Spleen (tissue), 11 donors: Measurements from ENCODE around the gene CDADC1. TPM values are rescaled to one million over a fixed set of nuclear protein-coding genes. Genes with fewer than 3 reads are reported as not detected.

ENCODE experiments used
- DNase-seq: peaks from one replicate; pipeline ENCODE4 v3.0.0-alpha.2; 2020
- H3K27ac ChIP-seq, 8 donors: fragments of 200-600 bp; sonication (generic) in 7 of 8; 1 replicate in 4 of 8; 2 replicates in 4 of 8; pipeline versions ENCODE4 v1.5.0 to v1.8.0; 2016 to 2021; ENCODE audit warnings: inconsistent platforms in 4 of 8, mild to moderate bottlenecking in 4 of 8, moderate library complexity in 1 of 8
- H3K27me3 ChIP-seq, 7 donors: fragments of 200-600 bp; sonication (generic) in 6 of 7; replicated peaks in 1 of 7; 1 replicate in 4 of 7; 2 replicates in 3 of 7; pipeline versions ENCODE4 v1.5.0 to v1.8.0; 2016 to 2021; ENCODE audit warnings: inconsistent platforms in 3 of 7, mild to moderate bottlenecking in 1 of 7
- H3K36me3 ChIP-seq, 6 donors: fragments of 200-600 bp; sonication (generic) in 5 of 6; 1 replicate in 4 of 6; 2 replicates in 2 of 6; pipeline versions ENCODE4 v1.5.0 to v1.8.0; 2016 to 2021; ENCODE audit warnings: inconsistent platforms in 2 of 6
- H3K4me1 ChIP-seq, 6 donors: fragments of 200-600 bp; sonication (generic) in 5 of 6; 1 replicate in 3 of 6; 2 replicates in 3 of 6; pipeline versions ENCODE4 v1.5.0 to v1.8.0; 2016 to 2021; ENCODE audit warnings: inconsistent platforms in 3 of 6
- H3K4me3 ChIP-seq, 8 donors: fragments of 200-600 bp; sonication (generic) in 7 of 8; 1 replicate in 4 of 8; 2 replicates in 4 of 8; pipeline versions ENCODE4 v1.5.0 to v1.8.0; 2016 to 2021; ENCODE audit warnings: inconsistent platforms in 4 of 8, mild to moderate bottlenecking in 4 of 8, moderate library complexity in 2 of 8
- H3K9me3 ChIP-seq, 8 donors: fragments of 200-600 bp; sonication (generic) in 7 of 8; 1 replicate in 4 of 8; 2 replicates in 4 of 8; pipeline versions ENCODE4 v1.5.0 to v1.8.0; 2016 to 2021; ENCODE audit warnings: inconsistent platforms in 4 of 8
- CTCF ChIP-seq, 11 experiments: fragments of 200-600 bp in 7 of 11; fragments of 450-650 bp in 4 of 11; sonication (generic) in 4 of 11; IDR thresholded peaks in 8 of 11; conservative IDR thresholded peaks in 3 of 11; 1 replicate in 7 of 11; 2 replicates in 4 of 11; pipeline versions ENCODE4 v1.4.0 to v1.8.0; 2016 to 2021; ENCODE audit warnings: antibody characterized with exemption in 11 of 11, inconsistent platforms in 4 of 11, mild to moderate bottlenecking in 1 of 11
- POLR2A ChIP-seq, 3 donors: fragments of 450-650 bp; IDR thresholded peaks; one replicate each; pipeline ENCODE4 v1.5.1; 2017; ENCODE audit warnings: antibody characterized with exemption in 3 of 3, mild to moderate bottlenecking in 1 of 3
- POLR2AphosphoS5 ChIP-seq, 3 donors: sonication (generic); formaldehyde crosslinking; IDR thresholded peaks; one replicate each; pipeline ENCODE4 v1.5.1; 2017; ENCODE audit warnings: antibody characterized with exemption in 3 of 3
- WGBS, 5 donors: extraction: QIAGEN DNeasy Blood & Tissue Kit in 3 of 5; methylation state at CpG; one replicate each; pipeline versions ENCODE4 v1.1.5 to v1.1.7; 2013 to 2018; 5-methylcytosine and 5-hydroxymethylcytosine counted together
- intact Hi-C: fragments of 100-400 bp; cut with DNase I; formaldehyde crosslinking; loops from one replicate; pipeline ENCODE4 v1.15.0; 2023; ENCODE audit warnings: low total_unique reads
- polyA plus RNA-seq, 3 donors: library from polyadenylated mRNA; stranded (reverse); fragments of 200-250 nt; gene quantifications; one replicate each; pipeline ENCODE4 v1.2.1, GENCODE V29; 2013
- total RNA-seq, 7 donors: library from RNA; depleted of rRNA in 3 of 7; stranded (reverse); fragments of >200 nt in 3 of 7; fragmentation: NEBNext Ultra II Directional in 4 of 7; extraction: Animal tissue kit (Norgen Biotek cat#: 25700) in 4 of 7; gene quantifications; one replicate each; pipeline versions ENCODE4 v1.1.0 to v1.2.1, GENCODE V29; 2016 to 2021
- donor health status: healthy with polysubstance abuse.
- donor health status: DM: no; HTN: no; CAD: no; lungs with moderate emphysema.
- donor health status: DM: no; HTN: no; CAD: no.
- donor health status: Bipolar disorder and iron deficiency.
- donor health status: healthy.
- donor health status: DM: no; HTN: no; CAD: no.
- donor health status: DM: yes; HTN: yes; CAD: no.

The CDADC1 gene
- total and polyA plus RNA-seq, 10 donors = 3.3 to 15.5 (median 10.8) TPM

GRCh38 chr13:49272296-49272695, 24.6 kb downstream of the CDADC1 start:
- Histone ChIP-seq H3K4me1 (no peaks in the 10 kb centered on the region), H3K4me3 (no peak overlapping the region), H3K27me3 (no peaks in the 10 kb centered on the region), H3K9me3 (no peaks in the 10 kb centered on the region), H3K27ac (no peak overlapping the region), H3K36me3 (peaks cover 0 to 66% (median 13%) of the 10 kb centered on the region in 6 donors)
- no peak for DNase-seq
- TF ChIP-seq CTCF (IDR thresholded peaks at IDR 0.05 in 8 of 11, conservative IDR thresholded peaks at IDR 0.05 in 3 of 11) (no peak), POLR2AphosphoS5 (IDR thresholded peaks at IDR 0.05) (no peak), POLR2A (IDR thresholded peaks at IDR 0.05) (no peak)
- intact Hi-C loops = no loop called here
- 30 to 47% (median 33%) methylated on average over 2 of the region's 2 CpGs for WGBS, 5 donors

- WGBS, 5 donors = 44 to 81% (median 65%) methylated on average over 2 of the region's 2 CpGs
- Histone ChIP-seq H3K4me1 (no peaks in the 10 kb centered on the region), H3K36me3 (peaks cover 0 to 83% (median 10%) of the 10 kb centered on the region in 6 donors), H3K27ac (no peak overlapping the region), H3K4me3 (no peak overlapping the region), H3K27me3 (no peaks in the 10 kb centered on the region), H3K9me3 (no peaks in the 10 kb centered on the region)
- no peak for TF ChIP-seq POLR2A (IDR thresholded peaks at IDR 0.05)
- no peak for TF ChIP-seq POLR2AphosphoS5 (IDR thresholded peaks at IDR 0.05)
- no peak for TF ChIP-seq CTCF (IDR thresholded peaks at IDR 0.05 in 8 of 11, conservative IDR thresholded peaks at IDR 0.05 in 3 of 11)
- intact Hi-C loops = no loop called here
- DNase-seq = no peak
Measured at GRCh38 chr13:49278211-49278610, 30.5 kb downstream of the CDADC1 start.

GRCh38 chr13:49279112-49279511, 31.4 kb downstream of the CDADC1 start:
- TF ChIP-seq CTCF (IDR thresholded peaks at IDR 0.05 in 8 of 11, conservative IDR thresholded peaks at IDR 0.05 in 3 of 11) (no peak), POLR2A (IDR thresholded peaks at IDR 0.05) (no peak), POLR2AphosphoS5 (IDR thresholded peaks at IDR 0.05) (no peak)
- intact Hi-C loops = no loop called here
- no peak for DNase-seq
- Histone ChIP-seq H3K27me3 (no peaks in the 10 kb centered on the region), H3K36me3 (peaks cover 0 to 79% (median 10%) of the 10 kb centered on the region in 6 donors), H3K9me3 (no peaks in the 10 kb centered on the region), H3K4me3 (no peak overlapping the region), H3K4me1 (no peaks in the 10 kb centered on the region), H3K27ac (no peak overlapping the region)
- WGBS, 5 donors = 81 to 90% (median 86%) methylated on average over 5 of the region's 5 CpGs

- TF ChIP-seq POLR2A (IDR thresholded peaks at IDR 0.05) = no peak
- TF ChIP-seq CTCF (IDR thresholded peaks at IDR 0.05 in 8 of 11, conservative IDR thresholded peaks at IDR 0.05 in 3 of 11) = no peak
- TF ChIP-seq POLR2AphosphoS5 (IDR thresholded peaks at IDR 0.05) = no peak
- Histone ChIP-seq H3K9me3 (no peaks in the 10 kb centered on the region), H3K36me3 (peaks cover 0 to 75% (median 10%) of the 10 kb centered on the region in 6 donors), H3K4me1 (no peaks in the 10 kb centered on the region), H3K27ac (no peak overlapping the region), H3K27me3 (no peaks in the 10 kb centered on the region), H3K4me3 (no peak overlapping the region)
- DNase-seq = no peak
- intact Hi-C loops = no loop called here
Measured at GRCh38 chr13:49279885-49280284, 32.2 kb downstream of the CDADC1 start.
